Fibroblast of lung (primary cell): ENCODE results near the gene TMEM121. TPM values are rescaled to one million over a fixed set of nuclear protein-coding genes. Genes with fewer than 3 reads are reported as not detected.

Experiments used
- DNase-seq, 2 donors: peaks; one replicate each; pipeline versions ENCODE4 v3.0.0 to v3.0.0-alpha.2; 2010; ENCODE audit warnings: low read depth in 2 of 2
- H2AFZ ChIP-seq: 2 replicates; pipeline ENCODE4 v1.5.1; 2012; ENCODE audit warnings: low read length, control low read depth, inconsistent platforms
- H3K27ac ChIP-seq: 2 replicates; pipeline ENCODE4 v1.5.1; 2011; ENCODE audit warnings: low read length, control low read depth; ENCODE audit not compliant: insufficient read depth
- H3K27me3 ChIP-seq: 2 replicates; pipeline ENCODE4 v1.5.1; 2011; ENCODE audit warnings: mild to moderate bottlenecking, low read length; ENCODE audit not compliant: control insufficient read depth, insufficient read depth
- H3K36me3 ChIP-seq: 2 replicates; pipeline ENCODE4 v1.5.1; 2011; ENCODE audit warnings: low read length; ENCODE audit not compliant: control insufficient read depth, insufficient read depth
- H3K4me1 ChIP-seq: 2 replicates; pipeline ENCODE4 v1.5.1; 2011; ENCODE audit warnings: low read length; ENCODE audit not compliant: control insufficient read depth, insufficient read depth; ENCODE audit errors: extremely low read depth
- H3K4me2 ChIP-seq: 2 replicates; pipeline ENCODE4 v1.5.1; 2011; ENCODE audit warnings: low read length, control low read depth; ENCODE audit not compliant: insufficient read depth; ENCODE audit errors: extremely low read depth
- H3K4me3 ChIP-seq, 4 experiments: fragments of 200-600 bp in 1 of 4; sonication (generic) in 1 of 4; replicated peaks in 1 of 4; 2 replicates each; pipeline ENCODE4 v1.5.1; 2011 to 2016; ENCODE audit warnings: low read length in 4 of 4, low read depth in 3 of 4, mild to moderate bottlenecking in 3 of 4, control low read depth in 2 of 4, inconsistent platforms in 1 of 4, mixed read lengths in 1 of 4; ENCODE audit not compliant: insufficient read depth in 1 of 4; ENCODE audit errors: control extremely low read depth in 1 of 4
- H3K79me2 ChIP-seq: 2 replicates; pipeline ENCODE4 v1.5.1; 2012; ENCODE audit warnings: mild to moderate bottlenecking, low read length, inconsistent platforms; ENCODE audit not compliant: control insufficient read depth, insufficient read depth
- H3K9ac ChIP-seq: 2 replicates; pipeline ENCODE4 v1.5.1; 2011; ENCODE audit warnings: mild to moderate bottlenecking, low read length, control low read depth; ENCODE audit not compliant: insufficient read depth
- H3K9me3 ChIP-seq: 2 replicates; pipeline ENCODE4 v1.5.1; 2012; ENCODE audit warnings: low read depth, low read length; ENCODE audit not compliant: control insufficient read depth, insufficient read depth
- H4K20me1 ChIP-seq: 2 replicates; pipeline ENCODE4 v1.5.1; 2011; ENCODE audit warnings: low read length; ENCODE audit not compliant: control insufficient read depth, insufficient read depth; ENCODE audit errors: extremely low read depth
- EZH2 ChIP-seq: IDR thresholded peaks from 2 replicates; pipeline ENCODE4 v1.5.1; 2012; ENCODE audit warnings: low read length, control low read depth, mild to moderate bottlenecking; ENCODE audit errors: missing control alignments
- polyA plus RNA-seq, 2 donors: library from polyadenylated mRNA; depleted of rRNA in 1 of 2; stranded (reverse) in 1 of 2; unstranded in 1 of 2; fragments of >200 nt; gene quantifications; 2 replicates each; pipeline ENCODE4 v1.2.1, GENCODE V29; 2011 to 2012; ENCODE audit warnings: missing spikeins in 1 of 2
- total RNA-seq: library from RNA; depleted of rRNA; stranded (reverse); fragments of >200 nt; gene quantifications from 2 replicates; pipeline ENCODE4 v1.2.1, GENCODE V29; 2014
- TF ChIP-seq, protein P1 (sequence below), 2 donors: IDR thresholded peaks in 1 of 2; conservative IDR thresholded peaks in 1 of 2; 1 replicate in 1 of 2; 2 replicates in 1 of 2; pipeline ENCODE4 v1.5.1; 2011 to 2012; ENCODE audit warnings: low read length in 2 of 2, control low read depth in 1 of 2, inconsistent platforms in 1 of 2, low read depth in 1 of 2, mild to moderate bottlenecking in 1 of 2

Gene TMEM121
- total and polyA plus RNA-seq, 2 donors (not counting 1 experiment from before 2014, with no cell fraction given), result 0.30 to 5.1 TPM

DNA sequence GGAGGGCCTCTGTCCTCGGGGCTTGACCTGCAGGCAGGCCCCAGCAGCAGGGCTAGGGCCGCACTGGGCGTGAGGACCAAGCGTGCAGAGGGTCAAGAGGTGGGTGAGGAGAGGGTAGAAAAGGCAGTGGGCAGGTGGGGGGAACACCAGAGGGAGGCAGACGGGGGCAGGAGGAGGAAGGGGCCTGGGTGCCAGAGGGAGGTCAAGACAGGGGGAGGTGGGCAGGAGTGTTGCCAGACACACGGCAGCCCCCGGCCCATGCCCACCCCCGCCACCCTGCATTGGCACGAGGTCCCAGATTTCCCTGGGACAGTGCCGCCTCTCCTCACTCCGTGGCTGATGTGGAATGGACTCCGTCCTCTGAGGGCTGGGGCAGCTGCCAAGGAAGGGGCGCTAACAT is 8.2 kb downstream of the TMEM121 start:
- Histone ChIP-seq H3K4me1 (no peaks in the 10 kb centered on the region), H3K4me2 (no peak overlapping the region), H4K20me1 (no peaks in the 10 kb centered on the region), H3K9ac (no peak overlapping the region), H3K27me3 (peaks cover 2% of the 10 kb centered on the region), H3K36me3 (no peaks in the 10 kb centered on the region), H3K4me3 (no peak overlapping the region), H2AFZ (no peak overlapping the region), H3K79me2 (no peaks in the 10 kb centered on the region), H3K27ac (no peak overlapping the region), H3K9me3 (no peaks in the 10 kb centered on the region)
- DNase-seq, result no peak
- TF ChIP-seq, protein P1, sequence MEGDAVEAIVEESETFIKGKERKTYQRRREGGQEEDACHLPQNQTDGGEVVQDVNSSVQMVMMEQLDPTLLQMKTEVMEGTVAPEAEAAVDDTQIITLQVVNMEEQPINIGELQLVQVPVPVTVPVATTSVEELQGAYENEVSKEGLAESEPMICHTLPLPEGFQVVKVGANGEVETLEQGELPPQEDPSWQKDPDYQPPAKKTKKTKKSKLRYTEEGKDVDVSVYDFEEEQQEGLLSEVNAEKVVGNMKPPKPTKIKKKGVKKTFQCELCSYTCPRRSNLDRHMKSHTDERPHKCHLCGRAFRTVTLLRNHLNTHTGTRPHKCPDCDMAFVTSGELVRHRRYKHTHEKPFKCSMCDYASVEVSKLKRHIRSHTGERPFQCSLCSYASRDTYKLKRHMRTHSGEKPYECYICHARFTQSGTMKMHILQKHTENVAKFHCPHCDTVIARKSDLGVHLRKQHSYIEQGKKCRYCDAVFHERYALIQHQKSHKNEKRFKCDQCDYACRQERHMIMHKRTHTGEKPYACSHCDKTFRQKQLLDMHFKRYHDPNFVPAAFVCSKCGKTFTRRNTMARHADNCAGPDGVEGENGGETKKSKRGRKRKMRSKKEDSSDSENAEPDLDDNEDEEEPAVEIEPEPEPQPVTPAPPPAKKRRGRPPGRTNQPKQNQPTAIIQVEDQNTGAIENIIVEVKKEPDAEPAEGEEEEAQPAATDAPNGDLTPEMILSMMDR (conservative IDR thresholded peaks at IDR 0.05 in 1 of 2, IDR thresholded peaks at IDR 0.05 in 1 of 2; ENCODE audit: low read depth in 1 of 2, low read length in 2 of 2), result no peak
- TF ChIP-seq EZH2, result no peak

DNA sequence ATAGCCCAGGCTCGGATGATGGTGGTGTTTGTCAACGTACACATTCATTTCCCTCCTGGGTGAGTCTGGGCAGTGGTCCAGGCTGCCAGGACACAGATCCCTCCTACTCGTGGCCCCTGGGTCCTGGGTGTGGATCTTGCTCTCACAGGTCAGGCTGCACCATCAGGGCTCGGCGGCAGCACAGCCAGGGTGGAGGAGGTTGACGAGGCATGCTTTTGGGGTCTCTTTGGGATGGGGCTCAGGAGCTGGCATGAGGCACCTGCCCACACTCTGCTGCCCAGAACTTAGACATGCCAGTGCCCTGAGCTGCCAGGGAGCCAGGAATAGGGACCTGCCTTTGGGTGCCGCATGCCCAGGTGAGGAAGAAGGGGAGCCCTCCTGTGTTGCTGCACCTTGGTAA is 9.7 kb downstream of the TMEM121 start:
- no peaks in the 10 kb centered on the region for H4K20me1 ChIP-seq

DNA sequence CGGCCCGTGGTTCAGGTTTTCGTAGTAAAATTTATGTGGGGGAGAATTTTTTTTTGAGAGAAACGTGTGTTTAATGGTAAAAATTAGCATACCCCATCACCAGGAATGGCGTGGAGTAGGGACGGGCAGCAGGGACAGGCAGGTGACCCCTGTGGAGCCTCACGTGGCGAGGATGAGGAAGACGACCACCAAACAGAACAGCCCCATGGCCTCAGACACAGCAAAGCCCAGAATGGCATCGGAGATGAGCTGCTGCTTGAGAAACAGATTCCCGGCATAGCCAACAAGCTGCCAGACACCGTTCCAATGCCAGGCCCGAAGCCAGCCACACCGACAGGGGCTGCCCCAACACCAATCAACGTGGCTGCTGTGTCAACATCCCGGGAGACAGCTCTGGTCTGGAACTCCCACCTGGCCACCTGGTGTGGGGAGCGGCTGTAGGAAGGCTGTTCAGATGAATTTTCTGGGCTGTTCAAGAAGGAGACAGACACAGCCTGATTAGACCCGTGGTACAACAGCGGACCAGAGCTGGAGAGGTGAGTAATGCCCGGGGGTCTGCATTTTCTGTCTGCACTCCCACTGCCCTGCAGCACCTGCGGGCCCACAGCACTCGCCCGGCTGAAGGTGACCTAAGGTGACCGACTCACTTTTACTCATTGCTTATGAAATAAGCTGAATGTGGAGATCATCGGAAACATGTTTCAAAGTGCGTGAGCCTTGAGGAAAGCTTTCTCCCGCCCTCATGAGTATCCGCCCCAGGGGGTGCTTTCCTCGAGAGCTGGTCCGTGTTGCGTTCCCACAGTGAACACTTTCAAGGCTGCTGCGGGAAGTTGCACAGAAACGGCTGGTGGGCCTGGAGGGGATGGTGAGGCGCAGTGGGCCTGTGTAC is 10.6 kb downstream of the TMEM121 start:
- Histone ChIP-seq H3K4me1 (no peaks in the 10 kb centered on the region), H3K27me3 (peaks cover 2% of the 10 kb centered on the region), H2AFZ (no peak overlapping the region), H4K20me1 (no peaks in the 10 kb centered on the region), H3K4me2 (no peak overlapping the region), H3K27ac (no peak overlapping the region), H3K36me3 (no peaks in the 10 kb centered on the region), H3K4me3 (no peak overlapping the region), H3K9ac (no peak overlapping the region), H3K9me3 (no peaks in the 10 kb centered on the region), H3K79me2 (no peaks in the 10 kb centered on the region)
- DNase-seq, result no peak
- TF ChIP-seq, protein P1 (conservative IDR thresholded peaks at IDR 0.05 in 1 of 2, IDR thresholded peaks at IDR 0.05 in 1 of 2; ENCODE audit: low read depth in 1 of 2, low read length in 2 of 2), result no peak
- TF ChIP-seq EZH2, result no peak

More for the DNA sequence above, 9.7 kb downstream of the TMEM121 start:
- no peaks in the 10 kb centered on the region for H3K9me3 ChIP-seq
- H3K36me3 ChIP-seq, result no peaks in the 10 kb centered on the region
- H3K27me3 ChIP-seq, result peaks cover 2% of the 10 kb centered on the region
- H3K27ac ChIP-seq, result no peak overlapping the region
- no peaks in the 10 kb centered on the region for H3K4me1 ChIP-seq
- H3K9ac ChIP-seq, result no peak overlapping the region
- no peaks in the 10 kb centered on the region for H3K79me2 ChIP-seq
- H2AFZ ChIP-seq, result no peak overlapping the region
- no peak overlapping the region for H3K4me3 ChIP-seq
- no peak for DNase-seq
- TF ChIP-seq, protein P1 (conservative IDR thresholded peaks at IDR 0.05 in 1 of 2, IDR thresholded peaks at IDR 0.05 in 1 of 2; ENCODE audit: low read depth in 1 of 2, low read length in 2 of 2), result no peak
- no peak for TF ChIP-seq EZH2
- no peak overlapping the region for H3K4me2 ChIP-seq
